HEK293 (cell line): ENCODE results near the gene NEK7.

ENCODE experiments used
- CTCF ChIA-PET: fragments of 350-600 bp; formaldehyde crosslinking; extraction: SDS; loops from one replicate; lab custom pipeline; 2021; ENCODE audit warnings: antibody characterized with exemption; lab: Yijun Ruan, JAX
- POLR2A ChIA-PET: fragments of 300-600 bp; formaldehyde crosslinking; extraction: SDS; loops from one replicate; lab custom pipeline; 2020; ENCODE audit warnings: antibody characterized with exemption, inconsistent platforms; lab: Yijun Ruan, JAX
- H3K27ac ChIP-seq: fragments of 200-500 bp; sonication (Bioruptor generic); 2 replicates; pipeline ENCODE4 v1.5.1; 2014; ENCODE audit warnings: low read depth, low read length, control low read depth, inconsistent platforms; ENCODE audit errors: extremely low read depth
- H3K36me3 ChIP-seq, 2 experiments: fragments of 200-500 bp in 1 of 2; sonication (Bioruptor generic) in 1 of 2; 1 replicate in 1 of 2; 2 replicates in 1 of 2; pipeline ENCODE4 v1.5.1; 2014 to 2017; ENCODE audit warnings: inconsistent platforms in 2 of 2, low read length in 2 of 2; ENCODE audit not compliant: control insufficient read depth in 2 of 2, insufficient read depth in 1 of 2
- H3K4me1 ChIP-seq: fragments of 200-500 bp; sonication (Bioruptor generic); 2 replicates; pipeline ENCODE4 v1.5.1; 2014; ENCODE audit warnings: mild to moderate bottlenecking, low read length, inconsistent platforms; ENCODE audit not compliant: control insufficient read depth, insufficient read depth
- H3K4me3 ChIP-seq: 2 replicates; pipeline ENCODE4 v1.5.1; 2011; ENCODE audit warnings: low read depth, mild to moderate bottlenecking, control low read depth, low read length, moderate library complexity
- H3K9me3 ChIP-seq: fragments of 200-500 bp; sonication (Bioruptor generic); 2 replicates; pipeline ENCODE4 v1.5.1; 2014; ENCODE audit warnings: low read depth, low read length, inconsistent platforms; ENCODE audit not compliant: control insufficient read depth, insufficient read depth
- FEZF1 ChIP-seq: fragments of 450-650 bp; formaldehyde crosslinking; IDR thresholded peaks from 2 replicates; pipeline ENCODE4 v1.5.1; 2016; ENCODE audit warnings: missing biosample characterization, missing genetic modification characterization
- MEIS1 ChIP-seq: sonication (generic); formaldehyde crosslinking; IDR thresholded peaks from 2 replicates; pipeline ENCODE4 v1.8.1; 2022; ENCODE audit warnings: missing genetic modification reagents, mild to moderate bottlenecking, borderline replicate concordance
- ZFP37 ChIP-seq: fragments of 450-650 bp; formaldehyde crosslinking; IDR thresholded peaks from 2 replicates; pipeline ENCODE4 v1.5.1; 2016; ENCODE audit warnings: missing biosample characterization, missing genetic modification characterization
- ZNF121 ChIP-seq: fragments of 450-650 bp; formaldehyde crosslinking; IDR thresholded peaks from 2 replicates; pipeline ENCODE4 v1.5.1; 2016; ENCODE audit warnings: missing biosample characterization, missing genetic modification characterization
- ZNF138 ChIP-seq: fragments of 450-650 bp; formaldehyde crosslinking; IDR thresholded peaks from 2 replicates; pipeline ENCODE4 v1.5.1; 2016; ENCODE audit warnings: missing biosample characterization, missing genetic modification characterization, borderline replicate concordance
- ZNF239 ChIP-seq: fragments of 450-650 bp; formaldehyde crosslinking; IDR thresholded peaks from 2 replicates; pipeline ENCODE4 v1.5.1; 2016; ENCODE audit warnings: missing biosample characterization, missing genetic modification characterization
- ZNF350 ChIP-seq: fragments of 450-650 bp; formaldehyde crosslinking; IDR thresholded peaks from 2 replicates; pipeline ENCODE4 v1.5.0; 2017; ENCODE audit warnings: missing biosample characterization, mild to moderate bottlenecking, missing genetic modification characterization
- ZNF354C ChIP-seq: fragments of 450-650 bp; formaldehyde crosslinking; IDR thresholded peaks from 2 replicates; pipeline ENCODE4 v1.5.1; 2016; ENCODE audit warnings: missing biosample characterization, missing genetic modification characterization, low read depth, borderline replicate concordance
- ZNF48 ChIP-seq: fragments of 450-650 bp; formaldehyde crosslinking; IDR thresholded peaks from 2 replicates; pipeline ENCODE4 v1.5.1; 2016; ENCODE audit warnings: missing biosample characterization, missing genetic modification characterization
- ZNF529 ChIP-seq: fragments of 450-650 bp; formaldehyde crosslinking; IDR thresholded peaks from 2 replicates; pipeline ENCODE4 v1.5.1; 2017; ENCODE audit warnings: missing genetic modification characterization, missing biosample characterization; ENCODE audit not compliant: insufficient replicate concordance
- ZNF610 ChIP-seq: fragments of 450-650 bp; formaldehyde crosslinking; IDR thresholded peaks from 2 replicates; pipeline ENCODE4 v1.5.1; 2016; ENCODE audit warnings: missing biosample characterization, missing genetic modification characterization, borderline replicate concordance
- ZNF639 ChIP-seq: fragments of 450-650 bp; formaldehyde crosslinking; IDR thresholded peaks from 2 replicates; pipeline ENCODE4 v1.5.1; 2016; ENCODE audit warnings: missing biosample characterization, missing genetic modification characterization
- ZNF660 ChIP-seq: fragments of 450-650 bp; IDR thresholded peaks from 2 replicates; pipeline ENCODE4 v1.5.1; 2018; ENCODE audit warnings: missing biosample characterization, mild to moderate bottlenecking, missing genetic modification characterization
- ZNF791 ChIP-seq: fragments of 450-650 bp; formaldehyde crosslinking; IDR thresholded peaks from 2 replicates; pipeline ENCODE4 v1.5.1; 2016; ENCODE audit warnings: missing biosample characterization, missing genetic modification characterization
- TF ChIP-seq, protein P1 (sequence below): fragments of 450-650 bp; formaldehyde crosslinking; IDR thresholded peaks from 2 replicates; pipeline ENCODE4 v1.5.1; 2016; ENCODE audit warnings: missing biosample characterization, missing genetic modification characterization
- TF ChIP-seq, protein P2 (sequence below): fragments of 450-650 bp; formaldehyde crosslinking; IDR thresholded peaks from 2 replicates; pipeline ENCODE4 v1.5.1; 2017; ENCODE audit warnings: missing biosample characterization, missing genetic modification characterization
- TF ChIP-seq, protein P3 (sequence below): fragments of 450-650 bp; formaldehyde crosslinking; IDR thresholded peaks from 2 replicates; pipeline ENCODE4 v1.5.1; 2016; ENCODE audit warnings: missing biosample characterization, missing genetic modification characterization
- TF ChIP-seq, protein P4 (sequence below): fragments of 450-650 bp; formaldehyde crosslinking; IDR thresholded peaks from 2 replicates; pipeline ENCODE4 v1.5.1; 2016; ENCODE audit warnings: missing biosample characterization, missing genetic modification characterization

NEK7 gene

GRCh38 chr1:198199105-198199504 lies 42.3 kb downstream of the NEK7 start (continued):
- TF ChIP-seq, protein P1, sequence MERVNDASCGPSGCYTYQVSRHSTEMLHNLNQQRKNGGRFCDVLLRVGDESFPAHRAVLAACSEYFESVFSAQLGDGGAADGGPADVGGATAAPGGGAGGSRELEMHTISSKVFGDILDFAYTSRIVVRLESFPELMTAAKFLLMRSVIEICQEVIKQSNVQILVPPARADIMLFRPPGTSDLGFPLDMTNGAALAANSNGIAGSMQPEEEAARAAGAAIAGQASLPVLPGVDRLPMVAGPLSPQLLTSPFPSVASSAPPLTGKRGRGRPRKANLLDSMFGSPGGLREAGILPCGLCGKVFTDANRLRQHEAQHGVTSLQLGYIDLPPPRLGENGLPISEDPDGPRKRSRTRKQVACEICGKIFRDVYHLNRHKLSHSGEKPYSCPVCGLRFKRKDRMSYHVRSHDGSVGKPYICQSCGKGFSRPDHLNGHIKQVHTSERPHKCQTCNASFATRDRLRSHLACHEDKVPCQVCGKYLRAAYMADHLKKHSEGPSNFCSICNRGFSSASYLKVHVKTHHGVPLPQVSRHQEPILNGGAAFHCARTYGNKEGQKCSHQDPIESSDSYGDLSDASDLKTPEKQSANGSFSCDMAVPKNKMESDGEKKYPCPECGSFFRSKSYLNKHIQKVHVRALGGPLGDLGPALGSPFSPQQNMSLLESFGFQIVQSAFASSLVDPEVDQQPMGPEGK (tag by site-specific recombination) = no peak
- no peak for TF ChIP-seq ZNF610 (tag by site-specific recombination)
- no peak for TF ChIP-seq ZNF791 (tag by site-specific recombination)
- TF ChIP-seq ZNF639 (tag by site-specific recombination) = no peak
- TF ChIP-seq, protein P2, sequence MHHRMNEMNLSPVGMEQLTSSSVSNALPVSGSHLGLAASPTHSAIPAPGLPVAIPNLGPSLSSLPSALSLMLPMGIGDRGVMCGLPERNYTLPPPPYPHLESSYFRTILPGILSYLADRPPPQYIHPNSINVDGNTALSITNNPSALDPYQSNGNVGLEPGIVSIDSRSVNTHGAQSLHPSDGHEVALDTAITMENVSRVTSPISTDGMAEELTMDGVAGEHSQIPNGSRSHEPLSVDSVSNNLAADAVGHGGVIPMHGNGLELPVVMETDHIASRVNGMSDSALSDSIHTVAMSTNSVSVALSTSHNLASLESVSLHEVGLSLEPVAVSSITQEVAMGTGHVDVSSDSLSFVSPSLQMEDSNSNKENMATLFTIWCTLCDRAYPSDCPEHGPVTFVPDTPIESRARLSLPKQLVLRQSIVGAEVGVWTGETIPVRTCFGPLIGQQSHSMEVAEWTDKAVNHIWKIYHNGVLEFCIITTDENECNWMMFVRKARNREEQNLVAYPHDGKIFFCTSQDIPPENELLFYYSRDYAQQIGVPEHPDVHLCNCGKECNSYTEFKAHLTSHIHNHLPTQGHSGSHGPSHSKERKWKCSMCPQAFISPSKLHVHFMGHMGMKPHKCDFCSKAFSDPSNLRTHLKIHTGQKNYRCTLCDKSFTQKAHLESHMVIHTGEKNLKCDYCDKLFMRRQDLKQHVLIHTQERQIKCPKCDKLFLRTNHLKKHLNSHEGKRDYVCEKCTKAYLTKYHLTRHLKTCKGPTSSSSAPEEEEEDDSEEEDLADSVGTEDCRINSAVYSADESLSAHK (tag by site-specific recombination) = no peak
- no peak for TF ChIP-seq ZFP37
- no peak for TF ChIP-seq ZNF121 (tag by site-specific recombination)
- TF ChIP-seq ZNF660 (tag by site-specific recombination) = no peak
- TF ChIP-seq, protein P3, sequence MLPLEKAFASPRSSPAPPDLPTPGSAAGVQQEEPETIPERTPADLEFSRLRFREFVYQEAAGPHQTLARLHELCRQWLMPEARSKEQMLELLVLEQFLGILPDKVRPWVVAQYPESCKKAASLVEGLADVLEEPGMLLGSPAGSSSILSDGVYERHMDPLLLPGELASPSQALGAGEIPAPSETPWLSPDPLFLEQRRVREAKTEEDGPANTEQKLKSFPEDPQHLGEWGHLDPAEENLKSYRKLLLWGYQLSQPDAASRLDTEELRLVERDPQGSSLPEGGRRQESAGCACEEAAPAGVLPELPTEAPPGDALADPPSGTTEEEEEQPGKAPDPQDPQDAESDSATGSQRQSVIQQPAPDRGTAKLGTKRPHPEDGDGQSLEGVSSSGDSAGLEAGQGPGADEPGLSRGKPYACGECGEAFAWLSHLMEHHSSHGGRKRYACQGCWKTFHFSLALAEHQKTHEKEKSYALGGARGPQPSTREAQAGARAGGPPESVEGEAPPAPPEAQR = no peak
- no peak for TF ChIP-seq MEIS1

- TF ChIP-seq, protein P4, sequence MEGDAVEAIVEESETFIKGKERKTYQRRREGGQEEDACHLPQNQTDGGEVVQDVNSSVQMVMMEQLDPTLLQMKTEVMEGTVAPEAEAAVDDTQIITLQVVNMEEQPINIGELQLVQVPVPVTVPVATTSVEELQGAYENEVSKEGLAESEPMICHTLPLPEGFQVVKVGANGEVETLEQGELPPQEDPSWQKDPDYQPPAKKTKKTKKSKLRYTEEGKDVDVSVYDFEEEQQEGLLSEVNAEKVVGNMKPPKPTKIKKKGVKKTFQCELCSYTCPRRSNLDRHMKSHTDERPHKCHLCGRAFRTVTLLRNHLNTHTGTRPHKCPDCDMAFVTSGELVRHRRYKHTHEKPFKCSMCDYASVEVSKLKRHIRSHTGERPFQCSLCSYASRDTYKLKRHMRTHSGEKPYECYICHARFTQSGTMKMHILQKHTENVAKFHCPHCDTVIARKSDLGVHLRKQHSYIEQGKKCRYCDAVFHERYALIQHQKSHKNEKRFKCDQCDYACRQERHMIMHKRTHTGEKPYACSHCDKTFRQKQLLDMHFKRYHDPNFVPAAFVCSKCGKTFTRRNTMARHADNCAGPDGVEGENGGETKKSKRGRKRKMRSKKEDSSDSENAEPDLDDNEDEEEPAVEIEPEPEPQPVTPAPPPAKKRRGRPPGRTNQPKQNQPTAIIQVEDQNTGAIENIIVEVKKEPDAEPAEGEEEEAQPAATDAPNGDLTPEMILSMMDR (tag by site-specific recombination) = no peak
- TF ChIP-seq ZNF239 (tag by site-specific recombination) = no peak
- TF ChIP-seq ZNF350 (tag by site-specific recombination) = no peak
- TF ChIP-seq MEIS1 = no peak
- TF ChIP-seq FEZF1 = no peak
- TF ChIP-seq ZNF529 (tag by site-specific recombination) = no peak
- no peak for TF ChIP-seq ZNF138
- TF ChIP-seq ZNF48 = no peak
- no peak for TF ChIP-seq ZNF354C
- TF ChIP-seq, all 188 proteins: peak for 0
- no peak overlapping the region for H3K27ac ChIP-seq
- no peaks in the 10 kb centered on the region for H3K9me3 ChIP-seq
- no peaks in the 10 kb centered on the region for H3K4me1 ChIP-seq
- H3K36me3 ChIP-seq = no peaks in the 10 kb centered on the region
- POLR2A ChIA-PET = no interaction called here
- CTCF ChIA-PET = no interaction called here
- no peak overlapping the region for H3K4me3 ChIP-seq
Measured at GRCh38 chr1:198201956-198202784, 45.4 kb downstream of the NEK7 start.
